DND-41 (cell line): ENCODE results near the gene NELL2.

ENCODE experiments used
- EZH2 ChIP-seq: IDR thresholded peaks from 3 replicates; pipeline ENCODE4 v1.6.1; 2012; ENCODE audit warnings: borderline replicate concordance, low read depth, mild to moderate bottlenecking, moderate library complexity, low read length, inconsistent platforms; ENCODE audit not compliant: severe bottlenecking
- TF ChIP-seq, protein P1 (sequence below): IDR thresholded peaks from 2 replicates; pipeline ENCODE4 v1.5.1; 2012; ENCODE audit warnings: borderline replicate concordance, low read length, moderate library complexity, mild to moderate bottlenecking; ENCODE audit not compliant: poor library complexity, severe bottlenecking; ENCODE audit errors: extremely low read depth

DNA sequence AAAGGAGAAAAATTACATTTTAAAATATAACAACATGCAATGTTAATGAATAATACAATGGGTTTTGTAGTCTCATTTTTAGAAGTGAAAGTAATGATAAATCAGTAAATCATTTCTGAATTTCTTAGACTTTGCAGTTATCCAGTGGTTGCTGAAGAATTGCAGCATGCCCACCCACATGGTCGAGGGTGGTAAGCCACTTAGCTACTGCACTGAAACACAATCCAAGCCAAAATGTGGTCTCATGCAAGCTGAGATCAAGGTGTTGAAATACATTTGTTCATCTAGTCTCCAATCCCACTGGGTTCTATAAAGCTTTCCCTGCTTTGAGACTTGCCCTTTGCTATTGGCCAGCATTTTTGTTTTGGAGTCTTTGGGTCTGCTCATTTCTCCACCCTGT is 247.9 kb downstream of the NELL2 start:
- TF ChIP-seq, protein P1, sequence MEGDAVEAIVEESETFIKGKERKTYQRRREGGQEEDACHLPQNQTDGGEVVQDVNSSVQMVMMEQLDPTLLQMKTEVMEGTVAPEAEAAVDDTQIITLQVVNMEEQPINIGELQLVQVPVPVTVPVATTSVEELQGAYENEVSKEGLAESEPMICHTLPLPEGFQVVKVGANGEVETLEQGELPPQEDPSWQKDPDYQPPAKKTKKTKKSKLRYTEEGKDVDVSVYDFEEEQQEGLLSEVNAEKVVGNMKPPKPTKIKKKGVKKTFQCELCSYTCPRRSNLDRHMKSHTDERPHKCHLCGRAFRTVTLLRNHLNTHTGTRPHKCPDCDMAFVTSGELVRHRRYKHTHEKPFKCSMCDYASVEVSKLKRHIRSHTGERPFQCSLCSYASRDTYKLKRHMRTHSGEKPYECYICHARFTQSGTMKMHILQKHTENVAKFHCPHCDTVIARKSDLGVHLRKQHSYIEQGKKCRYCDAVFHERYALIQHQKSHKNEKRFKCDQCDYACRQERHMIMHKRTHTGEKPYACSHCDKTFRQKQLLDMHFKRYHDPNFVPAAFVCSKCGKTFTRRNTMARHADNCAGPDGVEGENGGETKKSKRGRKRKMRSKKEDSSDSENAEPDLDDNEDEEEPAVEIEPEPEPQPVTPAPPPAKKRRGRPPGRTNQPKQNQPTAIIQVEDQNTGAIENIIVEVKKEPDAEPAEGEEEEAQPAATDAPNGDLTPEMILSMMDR: no peak
- TF ChIP-seq EZH2: no peak
